NCI-H1436 treated with DMSO at 0.1 percent for 48 hours (cell line): Measurements from ENCODE around the gene DPEP3.

Experiments
- DNase-seq: peaks from one replicate; lab custom pipeline; 2025; lab: John Stamatoyannopoulos, UW

DPEP3 gene

DNA sequence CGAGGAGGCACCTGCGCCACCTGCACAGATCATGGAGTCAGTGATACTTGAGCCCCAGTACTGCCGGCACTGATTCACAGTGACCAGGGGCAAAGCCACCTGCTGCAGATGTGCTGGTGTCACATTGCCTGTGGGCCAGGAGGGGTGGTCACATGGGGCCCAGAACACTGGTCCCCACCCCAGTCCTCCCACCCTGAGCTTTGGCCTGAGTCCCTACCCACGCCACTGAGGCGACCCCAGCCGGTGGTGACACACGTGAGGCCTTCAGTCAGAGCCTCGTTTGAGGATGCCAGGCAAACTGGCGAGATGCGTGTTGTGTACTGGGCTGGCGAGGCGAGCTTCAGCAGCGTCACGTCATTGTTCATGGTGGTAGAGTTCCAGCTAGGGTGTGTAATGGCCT lies 50.1 kb downstream of the DPEP3 start:
- DNase-seq: no peak

- no peak for DNase-seq
Measured at GRCh38 chr16:67928561-67929364, 51.5 kb downstream of the DPEP3 start.

GRCh38 chr16:67928147-67928546 lies 52.2 kb downstream of the DPEP3 start:
- DNase-seq: no peak

- DNase-seq: no peak
Measured at GRCh38 chr16:67927131-67927941, 53.0 kb downstream of the DPEP3 start.

- peak; percentile 67 for DNase-seq
Measured at GRCh38 chr16:67926181-67926750, 54.0 kb downstream of the DPEP3 start.
